ENCODE data around the gene TSC2. TPM values are rescaled to one million over a fixed set of nuclear protein-coding genes. Genes with fewer than 3 reads are reported as not detected.
"Not testable (repeated sequence)": the region's sequence is repeated elsewhere in the genome, so short reads cannot be mapped to it uniquely, and the experiment has no call there.

Gene TSC2
- total RNA-seq, 8 experiments from 2014 or later: 28.1 to 102 (median 53.2) TPM

- H3K27ac ChIP-seq; in situ Hi-C loops (cut with MboI; ENCODE audit: low pct_unique_long_range_greater_than_20kb in 2 of 9, low sequenced_read_pairs in 9 of 9, unreplicated experiment in 9 of 9); ATAC-seq (replicated peaks in 6 of 8); H3K4me3 ChIP-seq: not testable (repeated sequence)
- no CpG with 5 or more reads among the region's 26 CpGs for WGBS, 10 experiments
- H3K4me1 ChIP-seq (replicated peaks in 1 of 2): peaks cover 35 to 44% of the 10 kb centered on the region in 2 donors
Measured at GRCh38 chr16:2122934-2123683, 75.3 kb downstream of the TSC2 start.

GRCh38 chr16:2123706-2124376, 76.1 kb downstream of the TSC2 start:
- H3K27ac ChIP-seq: peak overlapping the region; percentile 82 to 91
- H3K4me1 ChIP-seq (replicated peaks in 1 of 2): peaks cover 41 to 51% of the 10 kb centered on the region in 2 donors
- peak in 1 of 8 experiments; percentile 7 for ATAC-seq (replicated peaks in 6 of 8)
- peak overlapping the region in 2 of 5 donors; percentile 16 to 25 for H3K4me3 ChIP-seq
- in situ Hi-C loops (cut with MboI; ENCODE audit: low pct_unique_long_range_greater_than_20kb in 2 of 9, low sequenced_read_pairs in 9 of 9, unreplicated experiment in 9 of 9): not testable (repeated sequence)
- no CpG with 5 or more reads among the region's 27 CpGs for WGBS, 10 experiments

- H3K4me3 ChIP-seq: peak overlapping the region in 3 of 5 donors; percentile 16 to 25 (median 19)
Measured at GRCh38 chr16:2124377-2124693, 76.5 kb downstream of the TSC2 start.

GRCh38 chr16:2124694-2125444, 77.1 kb downstream of the TSC2 start:
- WGBS, 10 experiments: 0 to 4% methylated on average over 3 to 4 of the region's 37 CpGs; no CpG with 5 or more reads in 8 of the 10 experiments
- peak overlapping the region in 3 of 5 donors; percentile 16 to 25 (median 19) for H3K4me3 ChIP-seq
- peaks cover 44 to 53% of the 10 kb centered on the region in 2 donors for H3K4me1 ChIP-seq (replicated peaks in 1 of 2)
- peak overlapping the region; percentile 82 to 91 for H3K27ac ChIP-seq
- in situ Hi-C loops (cut with MboI; ENCODE audit: low pct_unique_long_range_greater_than_20kb in 2 of 9, low sequenced_read_pairs in 9 of 9, unreplicated experiment in 9 of 9): loop anchor here in 4 of 9 experiments (25.0 kb wide), 2 partner anchors 88 to 113 kb away; partner anchors contain the start of genes NPW (in 3 of the 4), ZNF598 (in 3 of the 4), NHERF2 (in 1 of the 4) and NTHL1 (in 1 of the 4)
- peak; percentile 46 to 81 (median 78) for ATAC-seq (replicated peaks in 6 of 8)

More at GRCh38 chr16:2124377-2124693, 76.5 kb downstream of the TSC2 start:
- Histone ChIP-seq H3K27ac (peak overlapping the region; percentile 82 to 91), H3K4me1 (replicated peaks in 1 of 2) (peaks cover 43 to 52% of the 10 kb centered on the region in 2 donors)
- WGBS, 10 experiments: 30% methylated on average over 2 of the region's 11 CpGs; no CpG with 5 or more reads in 9 of the 10 experiments
- peak in 3 of 8 experiments; percentile 2 to 9 (median 3) for ATAC-seq (replicated peaks in 6 of 8)
- in situ Hi-C loops (cut with MboI; ENCODE audit: low pct_unique_long_range_greater_than_20kb in 2 of 9, low sequenced_read_pairs in 9 of 9, unreplicated experiment in 9 of 9): not testable (repeated sequence)

- peaks cover 47 to 56% of the 10 kb centered on the region in 2 donors for H3K4me1 ChIP-seq (replicated peaks in 1 of 2)
- H3K4me3 ChIP-seq: peak overlapping the region in 3 of 5 donors; percentile 16 to 25 (median 19)
- in situ Hi-C loops (cut with MboI; ENCODE audit: low pct_unique_long_range_greater_than_20kb in 2 of 9, low sequenced_read_pairs in 9 of 9, unreplicated experiment in 9 of 9): loop anchor here in 4 of 9 experiments (25.0 kb wide), 2 partner anchors 88 to 113 kb away; partner anchors contain the start of genes NPW (in 3 of the 4), ZNF598 (in 3 of the 4), NHERF2 (in 1 of the 4) and NTHL1 (in 1 of the 4)
- peak overlapping the region; percentile 82 to 91 for H3K27ac ChIP-seq
- not testable (repeated sequence) for ATAC-seq (replicated peaks in 6 of 8)
- no CpG with 5 or more reads among the region's 11 CpGs for WGBS, 10 experiments
Measured at GRCh38 chr16:2125609-2126008, 77.8 kb downstream of the TSC2 start.

GRCh38 chr16:2126161-2126743, 78.5 kb downstream of the TSC2 start:
- H3K4me1 ChIP-seq (replicated peaks in 1 of 2): peaks cover 47 to 56% of the 10 kb centered on the region in 2 donors
- H3K4me3 ChIP-seq: not testable (repeated sequence)

GRCh38 chr16:2126928-2127556, 79.3 kb downstream of the TSC2 start:
- peak in 1 of 8 experiments; percentile 3 for ATAC-seq (replicated peaks in 6 of 8)
- WGBS, 10 experiments: 33 to 100% (median 97%) methylated on average over 1 to 16 of the region's 31 CpGs; no CpG with 5 or more reads in 5 of the 10 experiments
- peaks cover 47 to 53% of the 10 kb centered on the region in 2 donors for H3K4me1 ChIP-seq (replicated peaks in 1 of 2)
- H3K4me3 ChIP-seq, H3K27ac ChIP-seq: not testable (repeated sequence)
- in situ Hi-C loops (cut with MboI; ENCODE audit: low pct_unique_long_range_greater_than_20kb in 2 of 9, low sequenced_read_pairs in 9 of 9, unreplicated experiment in 9 of 9): loop anchor here in 4 of 9 experiments (25.0 kb wide), 2 partner anchors 90 to 115 kb away; partner anchors contain the start of genes NPW (in 3 of the 4), ZNF598 (in 3 of the 4), NHERF2 (in 1 of the 4) and NTHL1 (in 1 of the 4)

More at GRCh38 chr16:2126161-2126743, 78.5 kb downstream of the TSC2 start:
- peak overlapping the region in 1 of 2 donors; percentile 65 for H3K27ac ChIP-seq
- WGBS, 10 experiments: 67 to 80% methylated on average over 1 to 3 of the region's 21 CpGs; no CpG with 5 or more reads in 8 of the 10 experiments
- in situ Hi-C loops (cut with MboI; ENCODE audit: low pct_unique_long_range_greater_than_20kb in 2 of 9, low sequenced_read_pairs in 9 of 9, unreplicated experiment in 9 of 9): loop anchor here in 4 of 9 experiments (25.0 kb wide), 2 partner anchors 89 to 114 kb away; partner anchors contain the start of genes NPW (in 3 of the 4), ZNF598 (in 3 of the 4), NHERF2 (in 1 of the 4) and NTHL1 (in 1 of the 4)
- peak in 1 of 8 experiments; percentile 1 for ATAC-seq (replicated peaks in 6 of 8)

GRCh38 chr16:2127630-2128280, 80.0 kb downstream of the TSC2 start:
- H3K27ac ChIP-seq: not testable (repeated sequence)
- peak in 3 of 8 experiments; percentile 6 to 8 (median 6) for ATAC-seq (replicated peaks in 6 of 8)

GRCh38 chr16:2129251-2129650, 81.5 kb downstream of the TSC2 start:
- not testable (repeated sequence) for H3K4me3 ChIP-seq, H3K27ac ChIP-seq
- peaks cover 40 to 44% of the 10 kb centered on the region in 2 donors for H3K4me1 ChIP-seq (replicated peaks in 1 of 2)
- in situ Hi-C loops (cut with MboI; ENCODE audit: low pct_unique_long_range_greater_than_20kb in 2 of 9, low sequenced_read_pairs in 9 of 9, unreplicated experiment in 9 of 9): loop anchor here in 4 of 9 experiments (25.0 kb wide), 2 partner anchors 92 to 117 kb away; partner anchors contain the start of genes NPW (in 3 of the 4), ZNF598 (in 3 of the 4), NHERF2 (in 1 of the 4) and NTHL1 (in 1 of the 4)
- no CpG with 5 or more reads among the region's 11 CpGs for WGBS, 10 experiments
- peak in 4 of 8 experiments; percentile 3 to 10 (median 8) for ATAC-seq (replicated peaks in 6 of 8)

More at GRCh38 chr16:2127630-2128280, 80.0 kb downstream of the TSC2 start:
- H3K4me1 ChIP-seq (replicated peaks in 1 of 2): peaks cover 47 to 48% of the 10 kb centered on the region in 2 donors
- no CpG with 5 or more reads among the region's 3 CpGs for WGBS, 10 experiments
- in situ Hi-C loops (cut with MboI; ENCODE audit: low pct_unique_long_range_greater_than_20kb in 2 of 9, low sequenced_read_pairs in 9 of 9, unreplicated experiment in 9 of 9): loop anchor here in 4 of 9 experiments (25.0 kb wide), 2 partner anchors 90 to 115 kb away; partner anchors contain the start of genes NPW (in 3 of the 4), ZNF598 (in 3 of the 4), NHERF2 (in 1 of the 4) and NTHL1 (in 1 of the 4)
- not testable (repeated sequence) for H3K4me3 ChIP-seq

- H3K27ac ChIP-seq; H3K4me3 ChIP-seq; ATAC-seq (replicated peaks in 6 of 8): not testable (repeated sequence)
- H3K4me1 ChIP-seq (replicated peaks in 1 of 2): peaks cover 33 to 38% of the 10 kb centered on the region in 2 donors
- in situ Hi-C loops (cut with MboI; ENCODE audit: low pct_unique_long_range_greater_than_20kb in 2 of 9, low sequenced_read_pairs in 9 of 9, unreplicated experiment in 9 of 9): loop anchor here in 4 of 9 experiments (25.0 kb wide), 2 partner anchors 93 to 118 kb away; partner anchors contain the start of genes NPW (in 3 of the 4), ZNF598 (in 3 of the 4), NHERF2 (in 1 of the 4) and NTHL1 (in 1 of the 4)
- WGBS, 10 experiments: no CpG with 5 or more reads among the region's 22 CpGs
Measured at GRCh38 chr16:2129890-2130447, 82.2 kb downstream of the TSC2 start.

Data from motor neuron (in vitro differentiated cells).